ENCODE data around the gene GOLGA6A.
"Not testable (repeated sequence)": the region's sequence is repeated elsewhere in the genome, so short reads cannot be mapped to it uniquely, and the experiment has no call there.

DNA sequence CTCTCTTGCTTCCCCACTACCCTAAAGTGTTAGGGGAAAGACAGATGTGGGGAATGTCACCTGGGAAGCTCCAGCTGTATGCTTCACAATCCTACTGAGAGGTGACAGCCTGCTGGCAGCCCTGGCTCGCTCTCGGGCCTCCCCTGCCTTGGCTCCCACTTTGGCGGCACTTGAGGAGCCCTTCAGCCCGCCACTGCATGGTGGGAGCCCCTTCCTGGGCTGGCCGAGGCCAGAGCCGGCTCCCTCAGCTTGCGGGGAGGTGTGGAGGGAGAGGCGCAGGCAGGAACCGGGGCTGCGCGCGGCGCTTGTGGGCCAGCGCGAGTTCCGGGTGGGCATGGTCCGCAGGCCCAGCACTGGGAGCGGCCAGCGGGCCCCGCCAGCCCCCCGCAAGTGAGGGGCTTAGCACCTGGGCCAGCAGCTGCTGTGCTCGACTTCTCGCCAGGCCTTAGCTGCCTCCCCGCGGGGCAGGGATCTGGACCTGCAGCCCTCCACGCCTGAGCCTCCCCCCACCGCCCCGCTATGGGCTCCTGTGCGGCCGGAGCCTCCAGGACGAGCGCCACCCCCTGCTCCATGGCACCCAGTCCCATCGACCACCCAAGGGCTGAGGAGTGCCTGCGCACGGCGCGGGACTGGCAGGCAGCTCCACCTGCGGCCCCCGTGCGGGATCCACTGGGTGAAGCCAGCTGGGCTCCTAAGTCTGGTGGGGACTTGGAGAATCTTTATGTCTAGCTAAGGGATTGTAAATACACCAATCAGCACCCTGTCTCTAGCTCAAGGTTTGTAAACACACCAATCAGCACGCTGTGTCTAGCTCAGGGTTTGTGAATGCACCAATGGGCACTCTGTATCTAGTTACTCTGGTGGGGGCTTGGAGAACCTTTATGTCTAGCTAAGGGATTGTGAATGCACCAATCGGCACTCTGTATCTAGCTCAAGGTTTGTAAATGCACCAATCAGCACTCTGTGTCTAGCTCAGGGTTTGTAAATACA, 29.8 kb downstream of the GOLGA6A start:
- TF ChIP-seq, protein P1, sequence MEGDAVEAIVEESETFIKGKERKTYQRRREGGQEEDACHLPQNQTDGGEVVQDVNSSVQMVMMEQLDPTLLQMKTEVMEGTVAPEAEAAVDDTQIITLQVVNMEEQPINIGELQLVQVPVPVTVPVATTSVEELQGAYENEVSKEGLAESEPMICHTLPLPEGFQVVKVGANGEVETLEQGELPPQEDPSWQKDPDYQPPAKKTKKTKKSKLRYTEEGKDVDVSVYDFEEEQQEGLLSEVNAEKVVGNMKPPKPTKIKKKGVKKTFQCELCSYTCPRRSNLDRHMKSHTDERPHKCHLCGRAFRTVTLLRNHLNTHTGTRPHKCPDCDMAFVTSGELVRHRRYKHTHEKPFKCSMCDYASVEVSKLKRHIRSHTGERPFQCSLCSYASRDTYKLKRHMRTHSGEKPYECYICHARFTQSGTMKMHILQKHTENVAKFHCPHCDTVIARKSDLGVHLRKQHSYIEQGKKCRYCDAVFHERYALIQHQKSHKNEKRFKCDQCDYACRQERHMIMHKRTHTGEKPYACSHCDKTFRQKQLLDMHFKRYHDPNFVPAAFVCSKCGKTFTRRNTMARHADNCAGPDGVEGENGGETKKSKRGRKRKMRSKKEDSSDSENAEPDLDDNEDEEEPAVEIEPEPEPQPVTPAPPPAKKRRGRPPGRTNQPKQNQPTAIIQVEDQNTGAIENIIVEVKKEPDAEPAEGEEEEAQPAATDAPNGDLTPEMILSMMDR (IDR thresholded peaks at IDR 0.05; ENCODE audit: low read depth, low read length): not testable (repeated sequence)
- not testable (repeated sequence) for TF ChIP-seq POLR2A (IDR thresholded peaks at IDR 0.05; ENCODE audit: extremely low read depth, insufficient read length)
- TF ChIP-seq, protein P2, sequence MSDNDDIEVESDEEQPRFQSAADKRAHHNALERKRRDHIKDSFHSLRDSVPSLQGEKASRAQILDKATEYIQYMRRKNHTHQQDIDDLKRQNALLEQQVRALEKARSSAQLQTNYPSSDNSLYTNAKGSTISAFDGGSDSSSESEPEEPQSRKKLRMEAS (IDR thresholded peaks at IDR 0.05; ENCODE audit: low read depth, low read length): not testable (repeated sequence)
